ENCODE results near the gene KCNV2.

KCNV2 gene

GRCh38 chr9:2761424-2761823, 44.1 kb downstream of the KCNV2 start:
- no peak for DNase-seq

GRCh38 chr9:2764353-2764752, 47.0 kb downstream of the KCNV2 start:
- no peak for DNase-seq

GRCh38 chr9:2765250-2765880, 48.1 kb downstream of the KCNV2 start:
- no peak for DNase-seq

GRCh38 chr9:2767800-2768677, 50.7 kb downstream of the KCNV2 start:
- DNase-seq, result no peak

GRCh38 chr9:2771087-2771486, 53.8 kb downstream of the KCNV2 start:
- no peak for DNase-seq

GRCh38 chr9:2771661-2772060, 54.4 kb downstream of the KCNV2 start:
- no peak for DNase-seq

GRCh38 chr9:2777454-2777853, 60.1 kb downstream of the KCNV2 start:
- DNase-seq, result no peak

GRCh38 chr9:2778816-2779215, 61.5 kb downstream of the KCNV2 start:
- no peak for DNase-seq
